Gastrocnemius medialis (tissue), 4 donors: ENCODE results near the gene C2orf68. TPM values are rescaled to one million over a fixed set of nuclear protein-coding genes. Genes with fewer than 3 reads are reported as not detected.
A peak's percentile ranks its signal among the peaks of the same experiment; 100 is the strongest.
"Not testable (repeated sequence)": the region's sequence is repeated elsewhere in the genome, so short reads cannot be mapped to it uniquely, and the experiment has no call there.

ENCODE experiments used
- ATAC-seq, 2 donors: fragments of 150-250 bp; one replicate each; pipeline ENCODE4 v1.9.1; 2016
- DNase-seq, 2 donors: peaks; one replicate each; pipeline ENCODE4 v3.0.0-alpha.2; 2019
- H3K27ac ChIP-seq, 4 donors: fragments of 200-600 bp; sonication (generic); 1 replicate in 1 of 4; 2 replicates in 3 of 4; pipeline ENCODE4 v1.5.1; 2016 to 2018; ENCODE audit warnings: mild to moderate bottlenecking in 2 of 4, moderate library complexity in 1 of 4
- H3K27me3 ChIP-seq, 3 donors: fragments of 200-600 bp; sonication (generic) in 2 of 3; 1 replicate in 1 of 3; 2 replicates in 2 of 3; pipeline versions ENCODE4 v1.5.1 to v1.6.0; 2016 to 2019; ENCODE audit warnings: mild to moderate bottlenecking in 1 of 3, moderate library complexity in 1 of 3
- H3K36me3 ChIP-seq, 2 donors: fragments of 200-600 bp; sonication (generic) in 1 of 2; one replicate each; pipeline ENCODE4 v1.5.1; 2017 to 2018
- H3K4me1 ChIP-seq, 2 donors: fragments of 200-600 bp; sonication (generic) in 1 of 2; one replicate each; pipeline ENCODE4 v1.5.1; 2016 to 2017; ENCODE audit warnings: mild to moderate bottlenecking in 2 of 2
- H3K4me3 ChIP-seq, 4 donors: fragments of 200-600 bp; sonication (generic) in 3 of 4; 1 replicate in 1 of 4; 2 replicates in 3 of 4; pipeline ENCODE4 v1.5.1; 2016 to 2019; ENCODE audit warnings: mild to moderate bottlenecking in 2 of 4
- H3K9me3 ChIP-seq, 3 donors: fragments of 200-600 bp; sonication (generic) in 2 of 3; 1 replicate in 1 of 3; 2 replicates in 2 of 3; pipeline ENCODE4 v1.5.1; 2016 to 2019
- POLR2A ChIP-seq, 2 donors: fragments of 450-650 bp; IDR thresholded peaks; one replicate each; pipeline ENCODE4 v1.6.1; 2017; ENCODE audit warnings: antibody characterized with exemption in 2 of 2, mild to moderate bottlenecking in 2 of 2, moderate library complexity in 2 of 2
- in situ Hi-C, 4 donors: fragments of 200-750 bp; cut with MboI; loops; one replicate each; pipeline versions ENCODE4 v1.15.0 to v1.8.0; 2017; ENCODE audit warnings: low sequenced_read_pairs in 4 of 4
- intact Hi-C: fragments of 100-400 bp; cut with DNase I; formaldehyde crosslinking; loops from one replicate; pipeline ENCODE4 v1.15.1; 2023; ENCODE audit warnings: low total_unique reads
- total RNA-seq, 4 donors: library from RNA; depleted of rRNA; stranded (reverse); fragments of >200 nt; gene quantifications; one replicate each; pipeline versions ENCODE4 v1.1.0 to v1.2.3, GENCODE V29; 2016
- TF ChIP-seq, protein P1 (sequence below), 5 experiments: fragments of 450-650 bp in 3 of 5; fragments of 200-600 bp in 2 of 5; sonication (generic) in 2 of 5; IDR thresholded peaks in 4 of 5; conservative IDR thresholded peaks in 1 of 5; 1 replicate in 4 of 5; 2 replicates in 1 of 5; pipeline ENCODE4 v1.5.1; 2016 to 2019; ENCODE audit warnings: antibody characterized with exemption in 5 of 5, mild to moderate bottlenecking in 3 of 5, moderate library complexity in 3 of 5

C2orf68 gene, protein sequence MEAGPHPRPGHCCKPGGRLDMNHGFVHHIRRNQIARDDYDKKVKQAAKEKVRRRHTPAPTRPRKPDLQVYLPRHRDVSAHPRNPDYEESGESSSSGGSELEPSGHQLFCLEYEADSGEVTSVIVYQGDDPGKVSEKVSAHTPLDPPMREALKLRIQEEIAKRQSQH
- 10 to 100 TPM; 28.4 to 35.4 (median 32.3) TPM for total RNA-seq

- Histone ChIP-seq H3K4me3 (peak within 1 kb of the TSS; percentile 65 to 89 (median 79)), H3K4me1 (peaks cover 54 to 57% of the 10 kb centered on the region in 2 donors), H3K9me3 (no peaks in the 10 kb centered on the region), H3K27me3 (no peaks in the 10 kb centered on the region), H3K27ac (peak within 1 kb of the TSS; percentile 95 to 99 (median 99)), H3K36me3 (peaks cover 0 to 6% of the 10 kb centered on the region in 2 donors)
- ATAC-seq (peak; percentile 64 to 66), DNase-seq (peak; percentile 87 to 91)
- TF ChIP-seq, protein P1, sequence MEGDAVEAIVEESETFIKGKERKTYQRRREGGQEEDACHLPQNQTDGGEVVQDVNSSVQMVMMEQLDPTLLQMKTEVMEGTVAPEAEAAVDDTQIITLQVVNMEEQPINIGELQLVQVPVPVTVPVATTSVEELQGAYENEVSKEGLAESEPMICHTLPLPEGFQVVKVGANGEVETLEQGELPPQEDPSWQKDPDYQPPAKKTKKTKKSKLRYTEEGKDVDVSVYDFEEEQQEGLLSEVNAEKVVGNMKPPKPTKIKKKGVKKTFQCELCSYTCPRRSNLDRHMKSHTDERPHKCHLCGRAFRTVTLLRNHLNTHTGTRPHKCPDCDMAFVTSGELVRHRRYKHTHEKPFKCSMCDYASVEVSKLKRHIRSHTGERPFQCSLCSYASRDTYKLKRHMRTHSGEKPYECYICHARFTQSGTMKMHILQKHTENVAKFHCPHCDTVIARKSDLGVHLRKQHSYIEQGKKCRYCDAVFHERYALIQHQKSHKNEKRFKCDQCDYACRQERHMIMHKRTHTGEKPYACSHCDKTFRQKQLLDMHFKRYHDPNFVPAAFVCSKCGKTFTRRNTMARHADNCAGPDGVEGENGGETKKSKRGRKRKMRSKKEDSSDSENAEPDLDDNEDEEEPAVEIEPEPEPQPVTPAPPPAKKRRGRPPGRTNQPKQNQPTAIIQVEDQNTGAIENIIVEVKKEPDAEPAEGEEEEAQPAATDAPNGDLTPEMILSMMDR (IDR thresholded peaks at IDR 0.05 in 4 of 5, conservative IDR thresholded peaks at IDR 0.05 in 1 of 5) = no peak
- TF ChIP-seq POLR2A (IDR thresholded peaks at IDR 0.05) = peak; percentile 86 to 90
- intact Hi-C loops = no loop called here
- in situ Hi-C loops = no loop called here
Measured at GRCh38 chr2:85611705-85612587, at the start of gene C2orf68. TSS of gene C2orf68 (minus strand) at chr2:85612066. CDS start at chr2:85611984, 82 bp downstream.

DNA sequence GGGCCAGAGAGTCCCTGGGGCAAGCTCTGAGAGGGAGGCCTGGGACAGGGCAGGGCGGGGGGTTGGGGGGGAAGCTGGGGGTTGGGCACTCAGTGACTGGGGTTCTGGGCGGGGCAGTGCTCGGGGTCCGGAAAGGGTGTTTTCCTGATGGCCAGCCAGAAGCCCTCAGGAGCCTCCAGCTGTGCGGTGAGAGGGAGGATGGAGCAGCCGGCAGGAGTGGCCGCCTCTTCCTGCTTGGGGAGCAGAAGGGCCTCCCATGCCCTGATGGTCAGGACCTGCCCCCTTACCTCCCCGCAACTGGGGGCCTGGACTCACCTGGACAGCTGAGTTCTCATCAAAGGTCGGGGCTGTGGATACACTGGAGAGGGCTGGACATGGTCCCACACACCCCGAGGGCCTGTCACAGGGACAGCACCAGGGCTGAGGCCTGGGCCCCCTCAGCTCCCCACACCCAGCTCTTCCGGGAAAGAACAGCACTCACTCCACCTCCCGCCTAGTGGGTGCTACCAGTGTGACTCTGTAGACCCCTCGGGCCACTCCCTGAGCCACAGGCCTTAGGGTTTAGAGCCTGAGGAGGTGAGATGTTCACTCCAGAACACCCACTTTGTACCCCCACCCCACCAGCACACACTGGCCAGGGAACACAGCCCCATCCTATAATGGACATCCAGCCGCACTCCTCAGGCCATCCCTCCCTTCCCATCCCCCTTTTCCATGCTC is 49.4 kb upstream of the C2orf68 start:
- Histone ChIP-seq H3K4me1 (peaks cover 4 to 7% of the 10 kb centered on the region in 2 donors), H3K36me3 (no peaks in the 10 kb centered on the region), H3K27me3 (no peaks in the 10 kb centered on the region), H3K27ac (peak overlapping the region; percentile 29 to 65 (median 59)), H3K4me3 (no peak overlapping the region), H3K9me3 (no peaks in the 10 kb centered on the region)
- intact Hi-C loops = no loop called here
- TF ChIP-seq, protein P1 (IDR thresholded peaks at IDR 0.05 in 4 of 5, conservative IDR thresholded peaks at IDR 0.05 in 1 of 5) = no peak
- no peak for TF ChIP-seq POLR2A (IDR thresholded peaks at IDR 0.05)
- no peak for ATAC-seq
- in situ Hi-C loops = no loop called here
- no peak for DNase-seq

DNA sequence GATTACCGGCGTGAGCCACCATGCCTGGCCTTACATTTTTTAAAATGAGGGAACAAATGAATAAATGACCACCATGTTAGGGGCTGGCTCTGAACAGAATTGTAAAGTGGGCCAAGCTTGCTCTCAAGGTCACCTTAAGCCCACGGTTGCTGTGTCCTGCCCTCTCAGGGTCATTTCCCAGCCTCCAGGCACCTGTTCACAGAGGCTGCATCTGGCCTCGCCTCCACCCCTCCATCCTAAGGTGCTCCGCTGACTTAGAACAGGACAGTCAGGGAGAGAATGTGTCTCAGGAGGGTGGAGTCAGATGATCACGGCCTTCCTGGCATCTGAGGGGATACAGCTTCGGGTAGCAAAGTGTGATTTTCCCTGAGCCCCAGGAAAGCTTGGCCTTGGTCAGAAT is 48.9 kb upstream of the C2orf68 start:
- intact Hi-C loops = no loop called here
- ATAC-seq (no peak), DNase-seq (no peak)
- H3K36me3 ChIP-seq = peaks cover 0 to 2% of the 10 kb centered on the region in 2 donors
- peak overlapping the region; percentile 29 to 65 (median 59) for H3K27ac ChIP-seq
- H3K27me3 ChIP-seq = no peaks in the 10 kb centered on the region
- H3K4me3 ChIP-seq = no peak overlapping the region
- TF ChIP-seq, protein P1 (IDR thresholded peaks at IDR 0.05 in 4 of 5, conservative IDR thresholded peaks at IDR 0.05 in 1 of 5) = no peak
- no peak for TF ChIP-seq POLR2A (IDR thresholded peaks at IDR 0.05)
- no peaks in the 10 kb centered on the region for H3K9me3 ChIP-seq
- in situ Hi-C loops = no loop called here
- peaks cover 4 to 7% of the 10 kb centered on the region in 2 donors for H3K4me1 ChIP-seq

DNA sequence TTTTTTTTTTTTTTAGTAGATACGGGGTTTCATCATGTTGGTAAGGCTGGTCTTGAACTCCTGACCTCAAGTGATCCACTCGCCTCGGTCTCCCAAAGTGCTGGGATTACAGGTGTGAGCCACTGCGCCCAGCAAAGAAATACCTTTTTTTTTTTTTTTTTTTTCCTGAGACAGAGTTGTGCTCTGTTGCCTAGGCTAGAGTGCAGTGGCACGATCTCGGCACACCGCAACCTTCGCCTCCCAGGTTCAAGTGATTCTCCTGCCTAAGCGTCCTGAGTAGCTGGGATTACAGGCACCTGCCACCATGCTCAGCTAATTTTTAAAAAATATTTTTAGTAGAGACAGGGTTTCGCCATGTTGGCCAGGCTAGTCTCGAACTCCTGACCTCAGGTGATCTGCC is 48.4 kb upstream of the C2orf68 start:
- H3K27ac ChIP-seq = peak overlapping the region in 3 of 4 donors; percentile 55 to 65 (median 63)
- DNase-seq, H3K4me1 ChIP-seq, in situ Hi-C loops, H3K36me3 ChIP-seq, intact Hi-C loops, H3K27me3 ChIP-seq, H3K4me3 ChIP-seq, ATAC-seq, H3K9me3 ChIP-seq: not testable (repeated sequence)
